Measurements from ENCODE around the gene NEDD4L. TPM values are rescaled to one million over a fixed set of nuclear protein-coding genes. Genes with fewer than 3 reads are reported as not detected.
A peak's percentile ranks its signal among the peaks of the same experiment; 100 is the strongest.

The NEDD4L gene
- total RNA-seq, 1 donor, result 31.5 TPM

DNA sequence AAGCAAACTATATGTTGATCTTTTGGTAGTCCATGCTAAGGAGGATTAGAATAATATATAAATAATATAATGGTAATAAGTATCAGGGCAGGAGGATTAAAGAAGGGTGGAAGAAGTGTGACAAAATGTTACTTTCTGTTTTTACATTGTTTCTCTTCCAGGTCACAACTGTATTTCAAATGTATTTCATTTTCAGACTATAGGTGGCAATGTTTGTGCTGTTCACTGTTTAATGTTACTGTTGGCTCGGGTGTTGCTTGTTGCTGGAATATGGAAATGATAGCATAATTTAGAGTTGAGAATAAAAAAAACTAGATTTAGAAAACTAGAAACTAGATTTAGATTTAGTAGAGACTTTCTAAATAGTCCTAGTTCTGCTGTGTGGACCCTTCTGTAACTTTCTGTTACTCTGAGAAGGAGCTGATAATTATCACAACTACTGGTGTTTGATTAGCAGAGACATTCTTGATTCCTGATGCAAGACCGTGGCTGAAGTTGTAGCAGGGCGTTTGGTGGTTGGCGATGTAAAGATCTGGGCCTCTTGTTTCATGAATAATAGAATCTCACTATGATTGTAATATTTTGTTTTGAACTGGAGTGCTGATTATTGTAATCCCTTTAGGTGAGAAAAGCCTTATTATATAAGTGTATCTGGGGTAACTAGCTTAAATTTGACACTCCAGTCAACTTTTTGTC lies 7.9 kb downstream of the NEDD4L start:
- DNase-seq (ENCODE audit: low read depth), result no peak
- TF ChIP-seq, protein P1, sequence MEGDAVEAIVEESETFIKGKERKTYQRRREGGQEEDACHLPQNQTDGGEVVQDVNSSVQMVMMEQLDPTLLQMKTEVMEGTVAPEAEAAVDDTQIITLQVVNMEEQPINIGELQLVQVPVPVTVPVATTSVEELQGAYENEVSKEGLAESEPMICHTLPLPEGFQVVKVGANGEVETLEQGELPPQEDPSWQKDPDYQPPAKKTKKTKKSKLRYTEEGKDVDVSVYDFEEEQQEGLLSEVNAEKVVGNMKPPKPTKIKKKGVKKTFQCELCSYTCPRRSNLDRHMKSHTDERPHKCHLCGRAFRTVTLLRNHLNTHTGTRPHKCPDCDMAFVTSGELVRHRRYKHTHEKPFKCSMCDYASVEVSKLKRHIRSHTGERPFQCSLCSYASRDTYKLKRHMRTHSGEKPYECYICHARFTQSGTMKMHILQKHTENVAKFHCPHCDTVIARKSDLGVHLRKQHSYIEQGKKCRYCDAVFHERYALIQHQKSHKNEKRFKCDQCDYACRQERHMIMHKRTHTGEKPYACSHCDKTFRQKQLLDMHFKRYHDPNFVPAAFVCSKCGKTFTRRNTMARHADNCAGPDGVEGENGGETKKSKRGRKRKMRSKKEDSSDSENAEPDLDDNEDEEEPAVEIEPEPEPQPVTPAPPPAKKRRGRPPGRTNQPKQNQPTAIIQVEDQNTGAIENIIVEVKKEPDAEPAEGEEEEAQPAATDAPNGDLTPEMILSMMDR (IDR thresholded peaks at IDR 0.05; ENCODE audit: insufficient read depth, low read depth, low read length), result peak; percentile 34
- no peak overlapping the region for H3K4me3 ChIP-seq (ENCODE audit: low read depth, low read length)

DNA sequence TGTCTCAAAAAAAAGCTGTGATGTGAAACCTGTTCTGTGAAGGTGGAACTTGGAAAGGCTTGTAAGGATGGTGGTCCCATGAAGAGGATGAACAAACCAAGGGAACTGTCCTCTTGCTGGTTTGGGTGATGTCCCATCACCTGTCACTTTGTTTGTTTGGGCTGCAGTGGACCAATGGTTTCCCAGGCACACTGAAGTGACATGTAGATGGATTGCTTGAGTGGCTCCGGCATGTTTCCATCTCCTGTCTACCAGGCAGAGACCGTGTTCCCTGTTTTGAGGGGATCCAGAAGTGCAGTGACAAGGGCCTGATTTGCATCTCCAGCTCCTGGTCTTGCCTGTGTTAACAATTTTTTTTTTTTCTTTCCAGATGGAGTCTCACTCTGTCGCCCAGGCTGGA lies 8.9 kb downstream of the NEDD4L start:
- TF ChIP-seq, protein P1 (IDR thresholded peaks at IDR 0.05; ENCODE audit: insufficient read depth, low read depth, low read length), result no peak
- H3K4me3 ChIP-seq (ENCODE audit: low read depth, low read length), result no peak overlapping the region
- DNase-seq (ENCODE audit: low read depth), result no peak

DNA sequence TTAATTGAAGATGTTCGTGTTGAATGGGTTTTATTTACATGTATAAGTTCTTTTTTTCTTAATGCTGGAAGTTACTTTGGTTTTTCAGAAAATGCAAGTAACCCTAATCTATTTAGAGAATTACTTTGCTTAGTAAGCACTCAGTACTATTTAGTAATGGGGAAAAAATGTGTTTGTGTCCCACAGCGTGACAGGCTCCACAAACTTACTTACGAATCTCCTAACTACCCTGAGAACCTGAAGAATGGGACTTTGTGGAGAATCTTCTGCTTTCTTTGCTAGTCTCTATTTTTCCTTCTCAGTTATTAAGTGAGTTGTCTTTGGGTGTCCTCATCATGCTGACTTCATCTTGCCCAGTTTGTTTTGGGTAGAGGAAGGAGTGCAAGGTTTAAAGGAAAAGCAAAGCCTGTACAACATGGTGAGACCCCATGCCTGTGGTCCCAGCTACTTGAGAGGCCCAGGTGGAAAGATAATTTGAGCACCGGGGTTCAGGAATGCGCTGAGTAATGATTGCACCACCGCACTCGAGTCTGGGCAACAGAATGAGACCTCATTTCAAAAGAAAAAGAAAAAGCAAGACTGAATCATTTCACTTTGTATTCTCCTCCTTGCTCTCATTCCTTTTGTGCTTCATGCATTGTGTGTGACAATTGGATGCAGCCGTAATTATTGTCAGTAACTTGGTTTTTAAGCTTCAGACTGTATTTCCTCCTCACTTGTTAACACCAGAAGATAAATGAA lies 10.2 kb downstream of the NEDD4L start:
- peak; percentile 40 for DNase-seq (ENCODE audit: low read depth)
- TF ChIP-seq, protein P1 (IDR thresholded peaks at IDR 0.05; ENCODE audit: insufficient read depth, low read depth, low read length), result no peak
- no peak overlapping the region for H3K4me3 ChIP-seq (ENCODE audit: low read depth, low read length)

DNA sequence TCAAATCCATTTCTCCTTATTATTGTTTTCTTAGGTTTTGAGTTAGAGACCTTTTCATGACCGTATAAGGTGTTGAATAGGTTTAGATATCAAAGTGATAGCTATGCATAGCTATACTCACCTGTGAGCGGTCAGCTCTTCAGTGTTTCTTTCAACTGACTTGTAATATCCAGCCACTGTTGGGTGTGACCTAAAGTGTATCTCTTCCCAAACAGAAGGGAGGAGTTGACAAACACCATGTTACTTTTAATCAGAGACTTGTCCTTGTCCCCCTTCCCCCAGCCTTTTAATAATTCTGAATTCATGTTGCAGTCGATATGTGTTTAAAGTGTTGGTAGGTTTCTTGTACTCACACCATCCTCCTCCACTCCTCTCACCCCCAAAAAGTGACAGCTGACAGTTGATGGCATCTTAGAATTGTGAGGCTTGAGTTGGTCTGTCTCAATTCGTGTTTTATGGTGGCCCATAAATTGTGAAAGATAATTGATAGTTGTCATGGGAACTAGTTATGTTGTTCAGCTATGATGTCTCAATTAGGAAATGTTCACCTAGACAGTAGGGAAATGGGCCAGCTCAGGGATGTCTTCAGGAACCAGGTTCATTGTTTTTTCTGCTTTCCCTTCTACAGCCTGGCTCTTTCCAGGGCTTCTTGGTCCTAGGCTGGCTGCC lies 12.0 kb downstream of the NEDD4L start:
- TF ChIP-seq, protein P1 (IDR thresholded peaks at IDR 0.05; ENCODE audit: insufficient read depth, low read depth, low read length), result no peak
- no peak overlapping the region for H3K4me3 ChIP-seq (ENCODE audit: low read depth, low read length)
- no peak for DNase-seq (ENCODE audit: low read depth)

DNA sequence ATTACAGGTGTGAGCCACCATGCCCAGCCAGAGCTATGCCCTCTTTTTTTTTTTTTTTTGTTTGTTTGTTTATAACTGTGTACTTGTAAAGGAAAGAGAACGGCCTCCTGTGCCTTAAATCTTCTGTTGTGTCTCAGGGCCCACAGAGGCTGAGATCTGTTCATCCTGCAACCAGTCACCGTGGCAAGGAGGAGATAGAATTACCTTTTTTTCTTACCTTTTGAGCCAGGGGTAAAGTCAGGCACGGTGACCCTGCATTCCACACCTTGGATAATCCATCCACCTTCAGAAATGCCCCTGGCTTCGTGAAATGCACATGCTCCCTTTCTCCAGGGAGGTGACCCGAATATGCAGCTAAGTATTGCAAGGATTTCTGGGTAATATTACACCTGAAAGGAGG lies 12.8 kb downstream of the NEDD4L start:
- DNase-seq (ENCODE audit: low read depth), result no peak
- no peak overlapping the region for H3K4me3 ChIP-seq (ENCODE audit: low read depth, low read length)
- TF ChIP-seq, protein P1 (IDR thresholded peaks at IDR 0.05; ENCODE audit: insufficient read depth, low read depth, low read length), result no peak

DNA sequence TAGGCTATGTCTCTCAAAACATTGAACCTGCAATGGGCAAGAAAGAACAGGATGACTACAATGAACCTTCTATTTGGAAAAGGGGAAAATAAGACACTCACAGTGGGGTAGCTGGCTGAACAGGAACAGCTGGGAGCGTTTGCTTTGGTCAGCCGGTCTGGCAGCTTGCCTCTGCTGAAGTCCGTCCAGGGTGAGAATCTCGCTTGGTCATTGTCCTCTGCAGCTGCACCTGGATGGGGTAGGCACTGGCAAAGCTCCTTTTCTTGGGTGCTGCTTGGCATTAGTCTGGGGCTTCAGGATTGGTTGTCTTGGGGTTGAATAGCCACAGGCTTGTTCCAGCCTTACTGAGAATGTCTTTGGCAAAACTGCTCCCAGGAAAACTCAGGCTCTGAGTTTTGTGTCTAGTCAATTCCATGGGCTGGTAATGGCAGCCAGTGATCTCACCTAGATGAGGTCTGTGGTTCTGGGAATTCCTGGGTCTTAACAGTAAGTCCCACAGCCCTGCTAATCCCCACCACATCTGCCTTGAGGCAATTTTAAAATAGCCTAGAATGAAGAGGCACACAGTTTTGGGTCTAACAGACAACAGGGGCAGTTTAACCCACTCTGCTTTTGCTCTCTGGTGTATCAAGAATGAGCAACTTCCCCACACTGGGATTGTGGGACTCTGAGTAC lies 13.4 kb downstream of the NEDD4L start:
- TF ChIP-seq, protein P1 (IDR thresholded peaks at IDR 0.05; ENCODE audit: insufficient read depth, low read depth, low read length), result no peak
- no peak overlapping the region for H3K4me3 ChIP-seq (ENCODE audit: low read depth, low read length)
- no peak for DNase-seq (ENCODE audit: low read depth)

Data from fibroblast of villous mesenchyme (primary cell).